PC-9 (cell line): ENCODE results near the gene KXD1. TPM values are rescaled to one million over a fixed set of nuclear protein-coding genes. Genes with fewer than 3 reads are reported as not detected.
A peak's percentile ranks its signal among the peaks of the same experiment; 100 is the strongest.
"Not testable (repeated sequence)": the region's sequence is repeated elsewhere in the genome, so short reads cannot be mapped to it uniquely, and the experiment has no call there.

Experiments used
- BruUV-seq: library from RNA; stranded (reverse); fragments of 400-500 nt; replicated peaks from 2 replicates; lab custom pipeline; 2021; lab: Mats Ljungman, UMichigan
- CTCF ChIA-PET: fragments of 300-600 bp; sonication (Branson Sonifier 250); formaldehyde crosslinking; loops from one replicate; lab custom pipeline; 2022; ENCODE audit warnings: antibody characterized with exemption; lab: Charles Lee
- POLR2A ChIA-PET: fragments of 300-600 bp; sonication (Branson Sonifier 250); formaldehyde crosslinking; loops from one replicate; lab custom pipeline; 2022; ENCODE audit warnings: antibody characterized with exemption; ENCODE audit not compliant: unreplicated experiment; lab: Charles Lee
- DNase-seq, 2 experiments: peaks; one replicate each; pipeline versions ENCODE4 v3.0.0 to v3.0.0-alpha.2; 2015 to 2022; ENCODE audit warnings: mixed read lengths in 1 of 2
- H2AFZ ChIP-seq: fragments of 200-600 bp; sonication (generic); 2 replicates; pipeline ENCODE4 v1.8.1; 2017; ENCODE audit warnings: antibody characterized with exemption
- H3F3A ChIP-seq: fragments of 200-600 bp; sonication (generic); 2 replicates; pipeline ENCODE4 v1.8.1; 2017; ENCODE audit warnings: antibody characterized with exemption, mild to moderate bottlenecking, low read depth; ENCODE audit not compliant: insufficient read depth
- H3K27ac ChIP-seq: fragments of 200-600 bp; sonication (generic); 2 replicates; pipeline ENCODE4 v1.6.1; 2016; ENCODE audit warnings: mixed run types
- H3K27me3 ChIP-seq: fragments of 200-600 bp; sonication (generic); 2 replicates; pipeline ENCODE4 v1.6.1; 2016; ENCODE audit warnings: low read depth, mixed run types; ENCODE audit not compliant: insufficient read depth
- H3K36me3 ChIP-seq: fragments of 200-600 bp; sonication (generic); 2 replicates; pipeline ENCODE4 v1.6.1; 2016; ENCODE audit warnings: low read depth, mixed run types
- H3K4me1 ChIP-seq: fragments of 200-600 bp; sonication (generic); replicated peaks from 2 replicates; pipeline ENCODE4 v1.6.1; 2016; ENCODE audit warnings: mixed run types; ENCODE audit not compliant: insufficient read depth
- H3K4me2 ChIP-seq: fragments of 200-600 bp; sonication (generic); 2 replicates; pipeline ENCODE4 v1.6.1; 2017; ENCODE audit warnings: mixed run types
- H3K4me3 ChIP-seq: fragments of 200-600 bp; sonication (generic); 2 replicates; pipeline ENCODE4 v1.6.1; 2016; ENCODE audit warnings: mixed run types
- H3K79me2 ChIP-seq: fragments of 200-600 bp; sonication (generic); 2 replicates; pipeline ENCODE4 v1.6.1; 2017; ENCODE audit warnings: low read depth, mixed run types
- H3K9me2 ChIP-seq: fragments of 200-600 bp; sonication (generic); 2 replicates; pipeline ENCODE4 v1.8.1; 2017; ENCODE audit warnings: mild to moderate bottlenecking; ENCODE audit not compliant: insufficient read depth
- H3K9me3 ChIP-seq: fragments of 200-600 bp; sonication (generic); 2 replicates; pipeline ENCODE4 v1.8.1; 2016; ENCODE audit warnings: low read depth; ENCODE audit not compliant: insufficient read depth
- H4K20me1 ChIP-seq: fragments of 200-600 bp; sonication (generic); 2 replicates; pipeline ENCODE4 v1.8.1; 2017; ENCODE audit not compliant: insufficient read depth
- CTCF ChIP-seq: fragments of 200-600 bp; sonication (generic); conservative IDR thresholded peaks from 2 replicates; pipeline ENCODE4 v1.6.1; 2017; ENCODE audit warnings: mixed run types, antibody characterized with exemption, mild to moderate bottlenecking, moderate library complexity
- EZH2 ChIP-seq: fragments of 200-600 bp; sonication (generic); IDR thresholded peaks from 2 replicates; pipeline ENCODE4 v1.8.0; 2017; ENCODE audit warnings: antibody characterized with exemption, low read depth
- intact Hi-C: fragments of 100-400 bp; cut with micrococcal nuclease; formaldehyde crosslinking; loops from one replicate; pipeline ENCODE4 v1.10.0; 2022; ENCODE audit not compliant: unreplicated experiment
- total RNA-seq: library from RNA; stranded (reverse); gene quantifications from 2 replicates; pipeline ENCODE4 v1.2.3, GENCODE V29; 2021

Gene KXD1
- total RNA-seq, 1 experiment from 2014 or later = 101 TPM

- Histone ChIP-seq H3K27me3 (no peaks in the 10 kb centered on the region), H3K9me2 (no peaks in the 10 kb centered on the region), H3K36me3 (no peaks in the 10 kb centered on the region), H3K4me1 (peaks cover 41% of the 10 kb centered on the region), H3K4me2 (peak overlapping the region; percentile 95), H3K4me3 (peak overlapping the region; percentile 94), H3K79me2 (peaks cover 52% of the 10 kb centered on the region), H3F3A (peaks cover 35% of the 10 kb centered on the region), H4K20me1 (peaks cover 37% of the 10 kb centered on the region), H2AFZ (peak overlapping the region; percentile 84), H3K9me3 (no peaks in the 10 kb centered on the region), H3K27ac (peak overlapping the region; percentile 75)
- peak in 1 of 2 experiments; percentile 14 for DNase-seq
- CTCF ChIA-PET = interaction anchor here (1.1 kb wide), 1 partner anchor 14 kb away, joined by 3 read pairs; no protein-coding TSS in a partner anchor
- TSS peak; percentile 17 for BruUV-seq
- POLR2A ChIA-PET = interaction anchor here (0.7 kb wide), 1 partner anchor 38 kb away, joined by 3 read pairs; no protein-coding TSS in a partner anchor
- intact Hi-C loops = loop anchor here (5.0 kb wide), 1 partner anchor 54 kb away; no protein-coding TSS in a partner anchor
- TF ChIP-seq EZH2 = no peak
- no peak for TF ChIP-seq CTCF
Measured at GRCh38 chr19:18520848-18521691, 36.6 kb upstream of the KXD1 start.

- no TSS peak for BruUV-seq
- Histone ChIP-seq H3K4me3 (peak within 1 kb of the TSS; percentile 94), H3K4me2 (peak within 1 kb of the TSS; percentile 95), H3K9me2 (no peaks in the 10 kb centered on the region), H2AFZ (peak within 1 kb of the TSS; percentile 84), H3K4me1 (peaks cover 34% of the 10 kb centered on the region), H3K27ac (peak within 1 kb of the TSS; percentile 75), H3K27me3 (no peaks in the 10 kb centered on the region), H3F3A (peaks cover 33% of the 10 kb centered on the region), H3K79me2 (peaks cover 46% of the 10 kb centered on the region), H3K36me3 (no peaks in the 10 kb centered on the region), H4K20me1 (peaks cover 33% of the 10 kb centered on the region), H3K9me3 (no peaks in the 10 kb centered on the region)
- CTCF ChIA-PET = no interaction called here
- intact Hi-C loops = loop anchor here (1.0 to 5.0 kb wide), 3 partner anchors 36 to 54 kb away; partner anchors contain the start of genes KXD1 and UBA52
- TF ChIP-seq CTCF (no peak), EZH2 (no peak)
- POLR2A ChIA-PET = no interaction called here
- no peak for DNase-seq
Measured at GRCh38 chr19:18521692-18522123, 36.0 kb upstream of the KXD1 start, which contains the start of gene ELL. ELL (minus strand) TSS chr19:18522070; CDS start chr19:18522055, 15 bp downstream.

GRCh38 chr19:18522124-18522861 lies 35.4 kb upstream of the KXD1 start:
- Histone ChIP-seq H3K4me1 (peaks cover 29% of the 10 kb centered on the region), H3K4me2 (peak overlapping the region; percentile 51), H3K79me2 (peaks cover 40% of the 10 kb centered on the region), H3K4me3 (peak overlapping the region; percentile 94), H3K36me3 (no peaks in the 10 kb centered on the region), H4K20me1 (peaks cover 27% of the 10 kb centered on the region), H3K27ac (no peak overlapping the region), H2AFZ (peak overlapping the region; percentile 54; the same call in 1 of the 2 replicates), H3K9me3 (no peaks in the 10 kb centered on the region), H3K27me3 (no peaks in the 10 kb centered on the region), H3F3A (peaks cover 39% of the 10 kb centered on the region), H3K9me2 (no peaks in the 10 kb centered on the region)
- no peak for TF ChIP-seq CTCF
- no peak for TF ChIP-seq EZH2
- ChIA-PET CTCF (interaction anchor here (0.6 kb wide), 1 partner anchor 49 kb away, joined by 3 read pairs; the partner anchor contains the start of gene UBA52), POLR2A (no interaction called here)
- DNase-seq = peak; percentile 99
- intact Hi-C loops = loop anchor here (1.0 to 5.0 kb wide), 3 partner anchors 35 to 55 kb away; partner anchors contain the start of genes KXD1 and UBA52
- BruUV-seq = no TSS peak

- H3K27ac ChIP-seq, H3K27me3 ChIP-seq, H3K36me3 ChIP-seq, H3K9me2 ChIP-seq, DNase-seq, H3K9me3 ChIP-seq, POLR2A ChIA-PET: not testable (repeated sequence)
- BruUV-seq = TSS peak; percentile 73
- H2AFZ ChIP-seq = peak overlapping the region; percentile 54; the same call in 1 of the 2 replicates
- CTCF ChIA-PET = interaction anchor here (0.6 kb wide), 1 partner anchor 49 kb away, joined by 3 read pairs; the partner anchor contains the start of gene UBA52
- peak overlapping the region; percentile 51 for H3K4me2 ChIP-seq
- peak overlapping the region; percentile 35; the same call in 1 of the 2 replicates for H3K4me3 ChIP-seq
- intact Hi-C loops = loop anchor here (1.0 to 5.0 kb wide), 3 partner anchors 34 to 56 kb away; partner anchors contain the start of genes KXD1 and UBA52
- H3K4me1 ChIP-seq = peaks cover 26% of the 10 kb centered on the region
- H4K20me1 ChIP-seq = peaks cover 21% of the 10 kb centered on the region
- peaks cover 40% of the 10 kb centered on the region for H3F3A ChIP-seq
- peaks cover 33% of the 10 kb centered on the region for H3K79me2 ChIP-seq
Measured at GRCh38 chr19:18522862-18523440, 34.7 kb upstream of the KXD1 start.
